NCI-H1092 treated with DMSO at 0.1 percent for 48 hours (cell line): Measurements from ENCODE around the gene SHISA6.

Experiments
- DNase-seq: peaks from one replicate; lab custom pipeline; 2025; lab: John Stamatoyannopoulos, UW

The SHISA6 gene

GRCh38 chr17:11458279-11458678 lies 217.3 kb downstream of the SHISA6 start:
- no peak for DNase-seq

- no peak for DNase-seq
Measured at GRCh38 chr17:11459861-11460331, 218.9 kb downstream of the SHISA6 start.

- no peak for DNase-seq
Measured at GRCh38 chr17:11461993-11462548, 221.1 kb downstream of the SHISA6 start.

GRCh38 chr17:11467639-11468038 lies 226.6 kb downstream of the SHISA6 start:
- no peak for DNase-seq

- no peak for DNase-seq
Measured at GRCh38 chr17:11485336-11486100, 244.5 kb downstream of the SHISA6 start.

- no peak for DNase-seq
Measured at GRCh38 chr17:11486101-11486867, 245.3 kb downstream of the SHISA6 start.

GRCh38 chr17:11486868-11487310 lies 245.9 kb downstream of the SHISA6 start:
- no peak for DNase-seq

- DNase-seq: no peak
Measured at GRCh38 chr17:11487469-11487868, 246.5 kb downstream of the SHISA6 start.

- no peak for DNase-seq
Measured at GRCh38 chr17:11488407-11488806, 247.4 kb downstream of the SHISA6 start.

- DNase-seq: no peak
Measured at GRCh38 chr17:11490171-11490755, 249.2 kb downstream of the SHISA6 start.

GRCh38 chr17:11492511-11492910 lies 251.5 kb downstream of the SHISA6 start:
- DNase-seq: no peak

GRCh38 chr17:11493936-11494335 lies 252.9 kb downstream of the SHISA6 start:
- DNase-seq: no peak

- no peak for DNase-seq
Measured at GRCh38 chr17:11495613-11496012, 254.6 kb downstream of the SHISA6 start.

GRCh38 chr17:11499881-11500280 lies 258.9 kb downstream of the SHISA6 start:
- DNase-seq: no peak

GRCh38 chr17:11503308-11504035 lies 262.5 kb downstream of the SHISA6 start:
- no peak for DNase-seq

GRCh38 chr17:11506635-11507034 lies 265.6 kb downstream of the SHISA6 start:
- no peak for DNase-seq

GRCh38 chr17:11511696-11512095 lies 270.7 kb downstream of the SHISA6 start:
- DNase-seq: no peak

- no peak for DNase-seq
Measured at GRCh38 chr17:11514565-11514964, 273.6 kb downstream of the SHISA6 start.

GRCh38 chr17:11514981-11515680 lies 274.1 kb downstream of the SHISA6 start:
- no peak for DNase-seq

GRCh38 chr17:11515901-11516300 lies 274.9 kb downstream of the SHISA6 start:
- no peak for DNase-seq

GRCh38 chr17:11535231-11535630 lies 294.2 kb downstream of the SHISA6 start:
- no peak for DNase-seq
